GM12878 (cell line): ENCODE results near the gene BORCS5. TPM values are rescaled to one million over a fixed set of nuclear protein-coding genes. Genes with fewer than 3 reads are reported as not detected.

ENCODE experiments used
- ATF7 ChIP-seq: fragments of 450-650 bp; IDR thresholded peaks from 2 replicates; pipeline ENCODE4 v1.6.1; 2016; ENCODE audit warnings: low read depth, mild to moderate bottlenecking
- BCL11A ChIP-seq: IDR thresholded peaks from 2 replicates; pipeline ENCODE4 v1.6.1; 2011; ENCODE audit warnings: low read depth, low read length
- CBX5 ChIP-seq: sonication (generic); IDR thresholded peaks from 2 replicates; pipeline ENCODE4 v1.6.1; 2016; ENCODE audit warnings: low read depth, moderate library complexity, mild to moderate bottlenecking, inconsistent platforms
- CEBPB ChIP-seq, 2 experiments: fragments of 150-350 bp in 1 of 2; IDR thresholded peaks; 2 replicates each; pipeline ENCODE4 v1.6.1; 2012 to 2014; ENCODE audit warnings: low read depth in 2 of 2, low read length in 2 of 2, borderline replicate concordance in 1 of 2, inconsistent platforms in 1 of 2
- ETV6 ChIP-seq, 2 experiments: fragments of 450-650 bp in 1 of 2; IDR thresholded peaks in 1 of 2; conservative IDR thresholded peaks in 1 of 2; 2 replicates each; pipeline ENCODE4 v1.6.1; 2014; ENCODE audit warnings: antibody characterized with exemption in 1 of 2, borderline replicate concordance in 1 of 2, low read depth in 1 of 2, mild to moderate bottlenecking in 1 of 2, moderate library complexity in 1 of 2
- GATAD2B ChIP-seq: fragments of 450-650 bp; conservative IDR thresholded peaks from 2 replicates; pipeline ENCODE4 v1.6.1; 2017; ENCODE audit warnings: low read depth, mild to moderate bottlenecking, moderate library complexity
- JUND ChIP-seq: IDR thresholded peaks from 2 replicates; pipeline ENCODE4 v1.6.1; 2012; ENCODE audit warnings: low read depth, mild to moderate bottlenecking, low read length, improper control_type of control experiment, moderate library complexity
- KDM1A ChIP-seq: fragments of 200-600 bp; sonication (generic); IDR thresholded peaks from 2 replicates; pipeline ENCODE4 v1.6.1; 2016; ENCODE audit warnings: borderline replicate concordance
- MTA3 ChIP-seq: IDR thresholded peaks from 2 replicates; pipeline ENCODE4 v1.6.1; 2012; ENCODE audit warnings: low read length, inconsistent platforms, borderline replicate concordance
- MYB ChIP-seq: fragments of 150-350 bp; IDR thresholded peaks from 2 replicates; pipeline ENCODE4 v1.6.1; 2014; ENCODE audit warnings: mild to moderate bottlenecking, low read depth, low read length, borderline replicate concordance
- NFXL1 ChIP-seq: fragments of 450-650 bp; IDR thresholded peaks from 2 replicates; pipeline ENCODE4 v1.6.1; 2017; ENCODE audit warnings: antibody characterized with exemption, mild to moderate bottlenecking, borderline replicate concordance
- PML ChIP-seq: IDR thresholded peaks from 2 replicates; pipeline ENCODE4 v1.6.1; 2012; ENCODE audit warnings: low read length, inconsistent platforms
- SIN3A ChIP-seq: IDR thresholded peaks from 2 replicates; pipeline ENCODE4 v1.6.1; 2012; ENCODE audit warnings: low read depth, low read length, improper control_type of control experiment
- SP1 ChIP-seq: IDR thresholded peaks from one replicate; pipeline ENCODE4 v1.6.1; 2011; ENCODE audit warnings: low read depth, low read length
- SUZ12 ChIP-seq: fragments of 200-600 bp; sonication (generic); IDR thresholded peaks from one replicate; pipeline ENCODE4 v1.6.1; 2018; ENCODE audit warnings: antibody characterized with exemption, mild to moderate bottlenecking; ENCODE audit not compliant: unreplicated experiment
- TBL1XR1 ChIP-seq: IDR thresholded peaks from 2 replicates; pipeline ENCODE4 v1.6.1; 2012; ENCODE audit warnings: low read depth, low read length, improper control_type of control experiment
- TCF3 ChIP-seq: IDR thresholded peaks from 2 replicates; pipeline ENCODE4 v1.6.1; 2012; ENCODE audit warnings: low read depth, mild to moderate bottlenecking, low read length, borderline replicate concordance; ENCODE audit not compliant: insufficient read depth
- ZNF217 ChIP-seq: fragments of 450-650 bp; IDR thresholded peaks from 2 replicates; pipeline ENCODE4 v1.6.1; 2017; ENCODE audit warnings: antibody characterized with exemption, mild to moderate bottlenecking
- polyA plus RNA-seq, 11 experiments: library from polyadenylated mRNA; depleted of rRNA in 4 of 11; unstranded in 6 of 11; stranded (reverse) in 5 of 11; fragments of >200 nt; fragmentation: Nextera tagmentation in 4 of 11; fragmentation: Illumina TruSeq in 1 of 11; extraction: Ambion mirVana in 4 of 11; extraction: Trizol in 1 of 11; gene quantifications; 1 replicate in 1 of 11; 2 replicates in 10 of 11; pipeline versions ENCODE4 v1.2.1 to v1.2.3, GENCODE V29; 2011 to 2016; ENCODE audit warnings: inconsistent platforms in 2 of 11, missing spikeins in 2 of 11, low read depth in 1 of 11
- total RNA-seq, 4 experiments: library from RNA; depleted of rRNA in 3 of 4; stranded (reverse); fragments of >200 nt in 3 of 4; fragmentation: Illumina TruSeq in 1 of 4; extraction: Trizol in 1 of 4; gene quantifications; 2 replicates each; pipeline versions ENCODE4 v1.2.1 to v1.2.3, GENCODE V29; 2013 to 2021
- TF ChIP-seq, protein P1 (sequence below): fragments of 450-650 bp; IDR thresholded peaks from 2 replicates; pipeline ENCODE4 v1.6.1; 2017; ENCODE audit warnings: antibody characterized with exemption, mild to moderate bottlenecking, moderate library complexity
- TF ChIP-seq, protein P2 (sequence below), 3 experiments: IDR thresholded peaks in 2 of 3; conservative IDR thresholded peaks in 1 of 3; 2 replicates each; pipeline ENCODE4 v1.5.1; 2011; ENCODE audit warnings: low read depth in 3 of 3, low read length in 3 of 3, mild to moderate bottlenecking in 3 of 3, control low read depth in 2 of 3, moderate library complexity in 2 of 3, inconsistent platforms in 1 of 3, mixed read lengths in 1 of 3; ENCODE audit not compliant: control insufficient read depth in 2 of 3, insufficient read depth in 1 of 3; ENCODE audit errors: extremely low read depth in 1 of 3
- TF ChIP-seq, protein P3 (sequence below): fragments of 450-650 bp; IDR thresholded peaks from 2 replicates; pipeline ENCODE4 v1.6.1; 2014; ENCODE audit warnings: mild to moderate bottlenecking
- TF ChIP-seq, protein P4 (sequence below): fragments of 450-650 bp; IDR thresholded peaks from 2 replicates; pipeline ENCODE4 v1.6.1; 2017; ENCODE audit warnings: borderline replicate concordance

The BORCS5 gene
- total and polyA plus RNA-seq, 10 of the 15 experiments (the other 5 are each of a cell fraction or from before 2014, with no cell fraction given): 1.4 to 39.7 (median 16.1) TPM

DNA sequence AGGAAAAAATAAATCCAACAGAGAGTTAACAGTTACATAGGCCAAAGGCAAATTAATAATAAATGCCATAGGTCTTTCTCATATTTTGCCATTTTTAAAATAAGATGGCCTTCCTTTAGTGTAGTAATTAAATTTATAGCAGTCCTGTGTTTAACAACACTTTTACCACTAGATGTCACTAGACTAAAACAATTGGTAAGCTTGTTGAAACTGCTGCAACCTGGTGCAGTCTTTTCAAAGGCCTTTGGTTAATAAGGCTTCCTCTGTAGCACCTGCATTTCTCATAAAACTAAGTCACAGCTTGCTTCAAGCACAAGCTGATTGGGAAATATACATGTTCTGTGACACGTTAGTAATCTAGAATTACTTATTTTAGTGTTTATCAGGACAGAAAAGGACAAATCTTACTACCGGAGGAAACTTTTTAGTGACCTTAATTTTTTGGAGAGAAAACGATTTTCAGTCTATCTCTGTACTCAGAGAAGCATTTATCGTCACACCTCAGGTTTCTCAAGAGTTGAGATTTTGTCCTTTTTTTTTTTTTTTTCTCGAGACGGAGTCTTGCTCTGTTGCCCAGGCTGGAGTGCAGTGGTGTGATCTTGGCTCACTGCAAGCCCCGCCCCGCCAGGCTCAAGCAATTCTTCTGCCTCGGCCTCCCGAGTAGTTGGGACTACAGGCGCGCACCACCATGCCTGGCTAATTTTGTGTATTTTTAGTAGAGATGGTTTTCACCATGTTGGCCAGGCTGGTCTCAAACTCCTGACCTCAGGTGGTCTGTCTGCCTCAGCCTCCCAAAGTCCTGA, 20.0 kb downstream of the BORCS5 start (continued):
- TF ChIP-seq CBX5 (no peak), CEBPB (IDR thresholded peaks at IDR 0.05; ENCODE audit: borderline replicate concordance in 1 of 2, low read depth in 2 of 2, low read length in 2 of 2) (no peak), ZNF217 (no peak), MTA3 (no peak), NFXL1 (no peak), GATAD2B (no peak), JUND (no peak), SP1 (no peak), SUZ12 (no peak), TBL1XR1 (no peak), ATF7 (no peak), ETV6 (conservative IDR thresholded peaks at IDR 0.05 in 1 of 2, IDR thresholded peaks at IDR 0.05 in 1 of 2; ENCODE audit: borderline replicate concordance in 1 of 2, low read depth in 1 of 2) (no peak), MYB (no peak), SIN3A (no peak), PML (no peak), BCL11A (no peak), TCF3 (no peak), KDM1A (no peak)
- TF ChIP-seq, protein P1, sequence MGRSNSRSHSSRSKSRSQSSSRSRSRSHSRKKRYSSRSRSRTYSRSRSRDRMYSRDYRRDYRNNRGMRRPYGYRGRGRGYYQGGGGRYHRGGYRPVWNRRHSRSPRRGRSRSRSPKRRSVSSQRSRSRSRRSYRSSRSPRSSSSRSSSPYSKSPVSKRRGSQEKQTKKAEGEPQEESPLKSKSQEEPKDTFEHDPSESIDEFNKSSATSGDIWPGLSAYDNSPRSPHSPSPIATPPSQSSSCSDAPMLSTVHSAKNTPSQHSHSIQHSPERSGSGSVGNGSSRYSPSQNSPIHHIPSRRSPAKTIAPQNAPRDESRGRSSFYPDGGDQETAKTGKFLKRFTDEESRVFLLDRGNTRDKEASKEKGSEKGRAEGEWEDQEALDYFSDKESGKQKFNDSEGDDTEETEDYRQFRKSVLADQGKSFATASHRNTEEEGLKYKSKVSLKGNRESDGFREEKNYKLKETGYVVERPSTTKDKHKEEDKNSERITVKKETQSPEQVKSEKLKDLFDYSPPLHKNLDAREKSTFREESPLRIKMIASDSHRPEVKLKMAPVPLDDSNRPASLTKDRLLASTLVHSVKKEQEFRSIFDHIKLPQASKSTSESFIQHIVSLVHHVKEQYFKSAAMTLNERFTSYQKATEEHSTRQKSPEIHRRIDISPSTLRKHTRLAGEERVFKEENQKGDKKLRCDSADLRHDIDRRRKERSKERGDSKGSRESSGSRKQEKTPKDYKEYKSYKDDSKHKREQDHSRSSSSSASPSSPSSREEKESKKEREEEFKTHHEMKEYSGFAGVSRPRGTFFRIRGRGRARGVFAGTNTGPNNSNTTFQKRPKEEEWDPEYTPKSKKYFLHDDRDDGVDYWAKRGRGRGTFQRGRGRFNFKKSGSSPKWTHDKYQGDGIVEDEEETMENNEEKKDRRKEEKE: no peak
- TF ChIP-seq, protein P2, sequence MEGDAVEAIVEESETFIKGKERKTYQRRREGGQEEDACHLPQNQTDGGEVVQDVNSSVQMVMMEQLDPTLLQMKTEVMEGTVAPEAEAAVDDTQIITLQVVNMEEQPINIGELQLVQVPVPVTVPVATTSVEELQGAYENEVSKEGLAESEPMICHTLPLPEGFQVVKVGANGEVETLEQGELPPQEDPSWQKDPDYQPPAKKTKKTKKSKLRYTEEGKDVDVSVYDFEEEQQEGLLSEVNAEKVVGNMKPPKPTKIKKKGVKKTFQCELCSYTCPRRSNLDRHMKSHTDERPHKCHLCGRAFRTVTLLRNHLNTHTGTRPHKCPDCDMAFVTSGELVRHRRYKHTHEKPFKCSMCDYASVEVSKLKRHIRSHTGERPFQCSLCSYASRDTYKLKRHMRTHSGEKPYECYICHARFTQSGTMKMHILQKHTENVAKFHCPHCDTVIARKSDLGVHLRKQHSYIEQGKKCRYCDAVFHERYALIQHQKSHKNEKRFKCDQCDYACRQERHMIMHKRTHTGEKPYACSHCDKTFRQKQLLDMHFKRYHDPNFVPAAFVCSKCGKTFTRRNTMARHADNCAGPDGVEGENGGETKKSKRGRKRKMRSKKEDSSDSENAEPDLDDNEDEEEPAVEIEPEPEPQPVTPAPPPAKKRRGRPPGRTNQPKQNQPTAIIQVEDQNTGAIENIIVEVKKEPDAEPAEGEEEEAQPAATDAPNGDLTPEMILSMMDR (IDR thresholded peaks at IDR 0.05 in 2 of 3, conservative IDR thresholded peaks at IDR 0.05 in 1 of 3; ENCODE audit: control insufficient read depth in 2 of 3, extremely low read depth in 1 of 3, insufficient read depth in 1 of 3, low read depth in 3 of 3, low read length in 3 of 3): peak; percentile 41 to 81 (median 58); a peak in 5 of 6 replicates
- TF ChIP-seq, protein P3, sequence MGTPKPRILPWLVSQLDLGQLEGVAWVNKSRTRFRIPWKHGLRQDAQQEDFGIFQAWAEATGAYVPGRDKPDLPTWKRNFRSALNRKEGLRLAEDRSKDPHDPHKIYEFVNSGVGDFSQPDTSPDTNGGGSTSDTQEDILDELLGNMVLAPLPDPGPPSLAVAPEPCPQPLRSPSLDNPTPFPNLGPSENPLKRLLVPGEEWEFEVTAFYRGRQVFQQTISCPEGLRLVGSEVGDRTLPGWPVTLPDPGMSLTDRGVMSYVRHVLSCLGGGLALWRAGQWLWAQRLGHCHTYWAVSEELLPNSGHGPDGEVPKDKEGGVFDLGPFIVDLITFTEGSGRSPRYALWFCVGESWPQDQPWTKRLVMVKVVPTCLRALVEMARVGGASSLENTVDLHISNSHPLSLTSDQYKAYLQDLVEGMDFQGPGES: no peak
- TF ChIP-seq, protein P4, sequence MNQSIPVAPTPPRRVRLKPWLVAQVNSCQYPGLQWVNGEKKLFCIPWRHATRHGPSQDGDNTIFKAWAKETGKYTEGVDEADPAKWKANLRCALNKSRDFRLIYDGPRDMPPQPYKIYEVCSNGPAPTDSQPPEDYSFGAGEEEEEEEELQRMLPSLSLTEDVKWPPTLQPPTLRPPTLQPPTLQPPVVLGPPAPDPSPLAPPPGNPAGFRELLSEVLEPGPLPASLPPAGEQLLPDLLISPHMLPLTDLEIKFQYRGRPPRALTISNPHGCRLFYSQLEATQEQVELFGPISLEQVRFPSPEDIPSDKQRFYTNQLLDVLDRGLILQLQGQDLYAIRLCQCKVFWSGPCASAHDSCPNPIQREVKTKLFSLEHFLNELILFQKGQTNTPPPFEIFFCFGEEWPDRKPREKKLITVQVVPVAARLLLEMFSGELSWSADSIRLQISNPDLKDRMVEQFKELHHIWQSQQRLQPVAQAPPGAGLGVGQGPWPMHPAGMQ: no peak
